NCI-H2196 (cell line): ENCODE measurements around the gene NHEJ1.
"Not testable (repeated sequence)": the region's sequence is repeated elsewhere in the genome, so short reads cannot be mapped to it uniquely, and the experiment has no call there.

Source experiments
- DNase-seq: peaks from one replicate; lab custom pipeline; 2025; ENCODE audit not compliant: unreplicated experiment; lab: John Stamatoyannopoulos, UW

Gene NHEJ1

GRCh38 chr2:219160186-219161017 is at the start of gene NHEJ1:
Gene NHEJ1 (minus strand): TSS chr2:219160815. CDS start chr2:219158362, 2,453 bp downstream.
- peak; percentile 91 for DNase-seq

GRCh38 chr2:219209236-219210195 is 48.9 kb upstream of the NHEJ1 start:
- DNase-seq, result no peak

GRCh38 chr2:219207884-219208740 is 47.5 kb upstream of the NHEJ1 start:
- DNase-seq, result no peak

GRCh38 chr2:219207134-219207883 is 46.7 kb upstream of the NHEJ1 start:
- DNase-seq, result no peak

GRCh38 chr2:219206328-219207133 is 45.9 kb upstream of the NHEJ1 start, which contains the start of gene ZFAND2B:
Gene ZFAND2B (plus strand): TSS chr2:219206782. CDS start chr2:219206988, 206 bp downstream.
- peak; percentile 94 for DNase-seq

GRCh38 chr2:219205981-219206327 is 45.3 kb upstream of the NHEJ1 start:
- DNase-seq, result no peak

- no peak for DNase-seq
Observed at GRCh38 chr2:219205165-219205538, 44.5 kb upstream of the NHEJ1 start.

- DNase-seq, result no peak
Observed at GRCh38 chr2:219204425-219205164, 44.0 kb upstream of the NHEJ1 start.

GRCh38 chr2:219201331-219201730 is 40.7 kb upstream of the NHEJ1 start:
- DNase-seq, result not testable (repeated sequence)

- DNase-seq, result not testable (repeated sequence)
Observed at GRCh38 chr2:219200502-219201326, 40.1 kb upstream of the NHEJ1 start.

- no peak for DNase-seq
Observed at GRCh38 chr2:219199470-219200211, 39.0 kb upstream of the NHEJ1 start.

- DNase-seq, result no peak
Observed at GRCh38 chr2:219198974-219199373, 38.4 kb upstream of the NHEJ1 start.

- no peak for DNase-seq
Observed at GRCh38 chr2:219197388-219197787, 36.8 kb upstream of the NHEJ1 start.

- DNase-seq, result no peak
Observed at GRCh38 chr2:219186754-219187456, 26.3 kb upstream of the NHEJ1 start.

GRCh38 chr2:219184121-219184520 is 23.5 kb upstream of the NHEJ1 start:
- DNase-seq, result no peak

- DNase-seq, result no peak
Observed at GRCh38 chr2:219183151-219183772, 22.6 kb upstream of the NHEJ1 start.
